HG03520 (cell line): ENCODE results near the gene RAD51B.

Experiments
- ATAC-seq: cut with Tn5 transposase; IDR thresholded peaks from one replicate; pipeline ENCODE4 v1.9.1; 2021; ENCODE audit warnings: mild to moderate bottlenecking, moderate library complexity; ENCODE audit not compliant: unreplicated experiment

RAD51B gene

DNA sequence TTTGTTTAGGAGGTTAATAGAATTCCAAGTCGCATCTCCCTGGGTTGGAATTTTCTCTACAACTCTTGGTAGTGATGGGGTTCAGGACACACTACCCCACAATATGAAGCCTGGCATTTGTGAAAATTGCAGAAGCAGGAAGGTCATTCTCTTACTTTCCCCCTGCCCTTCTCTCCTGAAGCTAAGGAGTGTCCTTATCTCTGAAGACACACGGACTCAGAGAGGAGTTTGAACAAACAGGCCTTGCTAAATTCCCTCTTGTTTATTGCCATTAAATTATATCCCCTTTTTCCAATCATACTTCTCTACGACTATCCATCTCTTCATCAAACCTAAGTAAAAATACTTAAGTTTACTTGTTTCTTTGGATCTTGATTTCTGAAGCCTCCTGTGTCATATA is 443.0 kb downstream of the RAD51B start:
- ATAC-seq, result no peak

DNA sequence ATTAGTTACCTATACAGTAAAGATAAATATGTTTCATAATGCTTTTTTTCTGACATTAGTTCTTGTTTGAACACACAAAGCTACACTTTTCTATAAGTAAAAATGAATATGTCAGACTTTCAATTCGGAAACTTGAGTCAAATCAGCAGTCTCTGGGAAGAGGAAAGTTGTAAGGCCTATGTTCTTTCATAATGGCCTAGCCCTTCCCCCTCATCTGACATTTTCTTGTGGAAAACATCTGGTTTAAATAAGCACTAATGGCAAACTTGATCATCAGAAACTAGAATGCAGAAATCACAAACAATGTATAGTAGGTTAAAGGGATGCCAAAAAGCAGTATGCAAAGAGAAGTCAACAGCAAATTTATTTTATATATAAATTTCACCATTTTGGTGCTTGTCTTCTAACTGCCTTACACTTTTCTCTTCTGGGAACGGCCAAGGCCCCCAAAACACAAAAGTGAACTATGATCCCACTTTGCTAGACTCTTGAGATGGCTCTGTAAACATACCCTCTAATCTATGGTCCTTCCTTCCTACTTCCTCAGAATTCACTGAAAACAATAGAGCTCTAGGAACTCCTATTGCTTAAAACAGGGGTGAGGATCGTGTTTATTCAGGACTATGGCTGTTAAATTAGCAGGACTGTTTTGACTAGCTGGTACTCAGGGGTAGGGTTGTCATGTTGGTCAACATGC is 444.1 kb downstream of the RAD51B start:
- no peak for ATAC-seq

DNA sequence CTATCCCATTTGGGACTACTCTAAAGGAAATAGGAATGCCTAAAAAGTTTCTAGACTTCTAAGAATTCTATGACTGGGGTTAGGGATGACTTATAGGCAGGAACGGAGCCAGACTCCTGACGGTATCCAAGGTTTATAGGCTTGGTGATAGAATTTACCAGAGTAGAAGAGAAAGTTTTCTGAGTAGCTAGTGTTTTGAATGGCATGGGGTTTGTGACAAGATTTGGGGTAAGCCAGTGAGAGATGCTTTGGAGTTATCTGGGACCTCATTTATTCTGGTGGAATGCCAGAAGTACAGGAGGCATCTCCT is 444.6 kb downstream of the RAD51B start:
- no peak for ATAC-seq

DNA sequence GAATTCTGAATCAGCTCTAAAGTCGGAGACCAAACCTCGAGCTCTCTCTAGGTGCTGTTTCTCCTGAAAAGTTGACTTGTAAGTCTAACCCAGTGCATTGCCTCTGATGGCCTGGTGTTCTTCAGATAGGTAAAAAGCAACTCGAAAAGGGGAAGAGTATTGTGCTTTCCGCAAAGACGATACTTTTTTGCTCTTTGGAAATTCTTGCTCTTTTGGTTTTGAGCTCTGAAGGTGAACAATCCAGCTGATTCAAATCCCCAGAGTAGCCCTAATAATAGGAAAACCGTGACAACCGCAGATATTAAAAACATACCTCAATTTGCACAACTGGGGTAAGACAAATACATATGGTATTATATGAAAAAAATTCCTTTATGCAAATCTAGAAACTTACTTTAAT is 447.4 kb downstream of the RAD51B start:
- no peak for ATAC-seq

- ATAC-seq, result peak; percentile 58
These were observed 448.6 kb downstream of the RAD51B start for GRCh38 chr14:68268197-68268596.

DNA sequence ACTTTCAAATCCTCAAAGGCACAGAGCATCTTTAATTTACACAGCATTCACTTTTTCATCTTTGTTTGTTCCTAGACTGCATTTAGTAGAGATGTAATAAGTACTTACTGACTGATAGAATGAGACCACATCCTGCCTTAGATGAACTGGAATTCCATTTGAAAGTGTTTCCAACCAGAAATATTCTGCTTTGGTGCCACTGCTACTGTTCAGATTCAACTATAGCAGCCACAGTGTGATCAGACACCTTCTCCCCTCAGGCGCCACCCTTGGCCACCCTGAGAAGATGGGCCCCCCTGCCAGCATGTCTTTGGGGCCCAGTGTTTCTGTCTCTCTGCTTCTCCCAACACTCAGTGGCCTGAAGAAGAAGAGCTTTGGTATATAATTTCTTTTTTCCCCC is 449.1 kb downstream of the RAD51B start:
- no peak for ATAC-seq

- no peak for ATAC-seq
These were observed 449.8 kb downstream of the RAD51B start for GRCh38 chr14:68269136-68269927.

DNA sequence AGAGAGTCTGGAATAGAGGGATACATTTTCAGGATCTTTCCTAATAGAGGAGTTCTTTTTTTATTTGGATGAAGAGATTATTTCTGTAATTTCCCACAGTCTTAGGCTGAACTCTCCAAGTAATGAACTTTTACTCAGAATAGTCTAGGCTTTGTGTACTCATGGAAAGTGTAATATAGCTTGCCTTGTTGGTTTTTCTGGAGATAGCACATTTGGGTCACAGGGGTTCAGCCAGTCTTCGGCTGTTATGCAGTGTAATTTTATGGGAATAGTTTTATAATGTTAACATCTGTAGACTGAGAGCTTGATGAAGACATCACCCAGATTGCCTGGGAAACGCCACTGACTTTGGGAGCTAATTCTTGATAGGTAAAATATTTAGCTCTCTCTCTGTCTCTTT is 450.8 kb downstream of the RAD51B start:
- no peak for ATAC-seq

- no peak for ATAC-seq
These were observed 452.4 kb downstream of the RAD51B start for GRCh38 chr14:68271913-68272391.

GRCh38 chr14:68273413-68273812 is 453.8 kb downstream of the RAD51B start:
- ATAC-seq, result no peak

DNA sequence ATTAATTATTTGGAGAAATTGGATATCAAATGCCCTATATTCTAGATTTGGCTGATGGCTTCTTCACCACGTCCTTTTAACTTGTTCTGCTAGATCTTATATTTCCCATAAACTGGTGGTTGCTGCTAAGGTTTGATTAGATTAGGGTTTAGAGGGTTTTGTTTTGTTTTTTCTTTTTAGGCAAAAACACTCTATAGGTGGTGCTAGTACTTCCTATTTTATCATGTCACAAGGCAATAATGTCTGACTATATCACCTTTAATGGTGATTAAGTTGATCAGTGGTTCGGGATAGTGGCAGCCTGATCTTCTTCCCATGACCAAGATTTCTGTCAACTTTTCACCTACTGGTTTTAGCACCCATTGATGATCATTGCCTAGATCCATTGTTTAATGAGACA is 455.1 kb downstream of the RAD51B start:
- no peak for ATAC-seq

- ATAC-seq, result no peak
These were observed 459.2 kb downstream of the RAD51B start for GRCh38 chr14:68278576-68279436.

DNA sequence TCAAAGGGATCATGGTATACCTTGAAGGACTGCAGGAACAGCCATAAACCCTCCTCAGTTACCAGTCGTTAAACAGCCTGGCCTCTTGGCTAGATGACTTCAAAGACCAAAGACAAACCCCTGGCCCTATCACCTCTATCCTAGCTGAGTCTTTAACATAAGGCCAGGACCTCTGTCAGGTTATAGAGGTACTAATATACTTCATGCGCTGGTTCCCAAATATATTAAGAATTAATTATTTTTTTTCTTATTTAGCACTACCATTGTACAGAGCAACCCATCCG is 459.8 kb downstream of the RAD51B start:
- ATAC-seq, result no peak

DNA sequence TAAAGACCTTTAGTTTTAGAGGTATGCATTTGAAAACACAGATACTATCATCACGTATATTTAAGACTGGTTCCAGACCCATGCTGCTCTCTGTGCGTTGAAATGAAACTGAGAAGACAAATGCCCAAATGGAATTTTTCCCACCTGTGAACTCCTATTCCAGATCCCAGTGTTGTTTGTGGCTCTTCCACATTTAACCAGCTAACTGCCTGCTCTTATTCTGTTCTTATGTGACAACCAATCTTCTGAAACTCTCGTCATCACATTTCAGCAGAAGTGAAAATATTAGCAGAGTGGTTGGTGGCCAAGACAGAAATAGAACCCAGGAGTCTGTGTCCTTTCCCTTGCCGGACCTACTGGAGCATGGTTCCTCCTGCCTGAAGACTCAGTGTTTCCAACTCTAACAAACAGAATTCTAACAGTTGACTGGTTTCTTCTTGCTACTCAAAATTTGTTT is 460.2 kb downstream of the RAD51B start:
- ATAC-seq, result no peak

GRCh38 chr14:68281497-68281896 is 461.9 kb downstream of the RAD51B start:
- no peak for ATAC-seq

DNA sequence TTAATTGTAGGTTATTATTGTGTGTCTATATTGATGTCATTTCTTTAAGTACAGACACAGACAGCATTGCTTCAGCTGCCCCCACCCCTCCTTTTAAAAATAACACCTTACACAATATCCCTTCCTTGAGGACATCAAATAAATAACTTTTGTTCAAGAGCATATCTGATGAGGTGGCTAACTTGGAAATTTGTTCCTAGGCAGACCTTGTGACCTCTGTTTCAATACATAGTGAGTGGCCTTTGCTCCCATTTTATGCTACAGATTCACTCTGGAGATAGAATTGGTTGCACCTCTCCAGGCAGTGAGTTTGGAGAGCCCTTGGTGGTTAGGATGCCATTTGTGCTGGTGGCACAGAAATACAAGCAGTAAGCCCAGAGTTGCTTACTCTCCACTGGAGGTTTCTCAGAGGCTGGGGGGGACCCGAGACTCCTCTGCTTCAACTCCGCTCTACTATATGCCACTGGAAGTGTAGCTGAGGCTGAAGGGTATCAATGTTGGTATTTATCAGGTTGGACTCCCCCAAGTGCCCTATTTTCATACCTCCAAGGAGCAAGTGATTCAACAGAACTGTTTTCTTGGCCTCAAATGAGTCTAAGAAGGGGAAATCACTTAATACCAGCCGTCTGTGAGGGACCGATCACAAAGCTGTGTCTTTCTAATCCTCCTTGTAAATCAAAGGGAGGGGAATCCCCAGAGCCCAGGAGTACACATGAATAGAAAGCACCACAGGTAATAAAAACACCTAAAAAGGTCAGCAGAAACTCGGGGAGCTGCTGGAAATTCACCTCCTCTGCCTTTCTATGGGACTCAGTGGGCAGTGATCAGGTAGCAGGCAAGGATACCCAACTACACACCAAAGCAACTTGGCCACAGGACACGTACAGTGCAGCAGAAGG is 463.1 kb downstream of the RAD51B start:
- peak; percentile 15 for ATAC-seq

DNA sequence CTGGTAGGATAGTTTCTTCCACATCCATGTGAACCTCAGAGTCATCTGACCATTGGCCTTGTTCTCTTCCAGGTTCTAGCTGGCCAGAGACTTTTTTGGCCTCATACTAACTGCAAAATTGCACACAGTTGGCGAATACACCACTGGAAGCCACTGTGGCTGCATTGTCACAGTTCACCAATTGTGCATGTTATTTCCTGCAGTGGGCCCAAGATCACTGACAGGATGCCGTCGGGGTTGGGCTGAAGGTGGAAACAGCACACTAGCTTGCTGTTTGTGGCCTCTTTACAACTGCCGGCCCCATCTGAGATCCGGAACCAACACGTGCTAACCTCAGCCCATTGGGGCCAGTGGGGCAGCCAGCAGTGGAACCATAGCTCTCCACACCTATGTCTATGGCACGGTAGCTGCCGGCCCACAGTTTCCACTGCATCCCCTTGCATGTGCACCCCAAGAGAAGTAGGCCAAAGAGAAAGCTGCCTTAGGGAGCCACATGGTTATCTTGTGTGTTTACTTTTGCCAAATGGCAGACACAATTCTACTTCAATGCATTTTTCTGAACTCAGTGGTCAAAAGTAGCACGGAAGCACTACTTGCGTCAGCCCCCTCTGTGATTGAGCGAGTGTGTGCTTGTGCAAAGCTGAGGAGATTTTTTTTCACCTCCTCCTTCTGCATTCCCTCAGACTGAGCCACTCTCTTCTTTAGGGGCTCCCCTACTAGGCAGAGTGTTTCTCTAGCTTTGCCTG is 464.0 kb downstream of the RAD51B start:
- ATAC-seq, result peak; percentile 37

DNA sequence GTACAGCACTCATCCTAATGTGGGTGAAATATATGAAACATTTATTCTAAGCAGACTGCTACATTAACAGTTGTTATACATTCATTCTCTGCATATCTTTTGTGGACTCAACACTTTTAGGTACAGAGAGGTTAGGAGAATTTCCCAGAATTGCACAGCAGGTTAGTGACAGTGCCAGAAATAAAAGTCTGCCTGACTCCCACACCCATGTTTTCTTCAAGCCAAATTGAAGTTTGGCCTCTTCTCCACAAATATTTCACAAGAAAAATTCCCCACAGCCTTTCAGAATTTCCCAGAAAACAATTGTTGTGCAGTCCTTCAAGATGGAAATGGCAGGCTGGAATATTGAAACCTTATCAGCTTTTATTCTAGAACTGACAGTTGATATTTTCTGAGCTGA is 464.8 kb downstream of the RAD51B start:
- no peak for ATAC-seq

DNA sequence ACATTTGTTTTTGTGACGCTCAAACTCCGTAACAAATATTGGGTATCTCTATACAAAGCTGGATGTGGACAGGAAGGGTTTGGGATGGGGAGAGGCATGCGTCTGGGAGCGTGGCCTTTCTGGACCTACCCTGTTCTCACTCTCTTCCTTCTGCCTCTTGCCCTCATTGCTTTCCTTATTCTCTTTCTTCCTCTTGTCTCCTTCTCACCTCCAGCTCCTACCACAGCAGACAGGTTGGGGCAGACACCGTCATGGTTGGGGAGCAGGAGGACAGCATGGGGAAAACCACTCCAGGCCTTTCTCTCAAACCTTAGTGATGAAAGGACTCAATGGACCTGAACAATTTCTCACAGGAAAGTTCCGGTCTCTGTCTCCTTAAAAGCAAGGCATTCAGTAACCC is 465.3 kb downstream of the RAD51B start:
- no peak for ATAC-seq
